Heart left ventricle (tissue), 16 donors: ENCODE measurements around the gene POGZ. TPM values are rescaled to one million over a fixed set of nuclear protein-coding genes. Genes with fewer than 3 reads are reported as not detected.

Source experiments
- ATAC-seq, 4 donors: fragments of 200-7000 bp; cut with Tn5 transposase; one replicate each; pipeline ENCODE4 v1.9.1; 2020 to 2022; ENCODE audit warnings: moderate library complexity in 4 of 4, mild to moderate bottlenecking in 3 of 4, moderate number of reproducible peaks in 1 of 4
- DNase-seq, 5 donors: peaks; one replicate each; pipeline ENCODE4 v3.0.0-alpha.2; 2020
- H3K27ac ChIP-seq, 12 donors: fragments of 200-600 bp; sonication (generic) in 4 of 12; one replicate each; pipeline versions ENCODE4 v1.5.0 to v1.8.0; 2016 to 2022; ENCODE audit warnings: mild to moderate bottlenecking in 2 of 12
- H3K27me3 ChIP-seq, 9 donors: fragments of 200-600 bp; sonication (generic) in 2 of 9; one replicate each; pipeline versions ENCODE4 v1.5.1 to v1.8.0; 2016 to 2022; ENCODE audit warnings: mild to moderate bottlenecking in 3 of 9
- H3K36me3 ChIP-seq, 9 donors: fragments of 200-600 bp; sonication (generic) in 2 of 9; one replicate each; pipeline versions ENCODE4 v1.5.0 to v1.8.0; 2018 to 2022; ENCODE audit warnings: mild to moderate bottlenecking in 2 of 9
- H3K4me1 ChIP-seq, 12 donors: fragments of 200-600 bp; sonication (generic) in 4 of 12; one replicate each; pipeline versions ENCODE4 v1.5.0 to v1.8.0; 2016 to 2022; ENCODE audit warnings: mild to moderate bottlenecking in 3 of 12
- H3K4me3 ChIP-seq, 12 donors: fragments of 200-600 bp; sonication (generic) in 4 of 12; one replicate each; pipeline versions ENCODE4 v1.5.0 to v1.8.0; 2017 to 2022; ENCODE audit warnings: mild to moderate bottlenecking in 9 of 12, moderate library complexity in 4 of 12
- H3K9me3 ChIP-seq, 12 donors: fragments of 200-600 bp; sonication (generic) in 4 of 12; one replicate each; pipeline versions ENCODE4 v1.5.0 to v1.8.0; 2016 to 2022; ENCODE audit warnings: mild to moderate bottlenecking in 1 of 12
- CTCF ChIP-seq, 12 donors: fragments of 200-600 bp; sonication (generic) in 4 of 12; IDR thresholded peaks; one replicate each; pipeline versions ENCODE4 v1.5.0 to v1.8.0; 2018 to 2022; ENCODE audit warnings: antibody characterized with exemption in 12 of 12, mild to moderate bottlenecking in 5 of 12
- POLR2A ChIP-seq, 2 donors: fragments of 450-650 bp; IDR thresholded peaks; one replicate each; pipeline ENCODE4 v1.6.1; 2017; ENCODE audit warnings: antibody characterized with exemption in 2 of 2, mild to moderate bottlenecking in 2 of 2, moderate library complexity in 2 of 2
- WGBS, 4 donors: extraction: QIAGEN DNeasy Blood & Tissue Kit in 2 of 4; methylation state at CpG; one replicate each; pipeline versions ENCODE4 v1.1.5 to v1.1.7; 2013 to 2018; 5-methylcytosine and 5-hydroxymethylcytosine counted together
- intact Hi-C, 10 donors: fragments of 100-400 bp; cut with DNase I; formaldehyde crosslinking; loops; one replicate each; pipeline versions ENCODE4 v1.11.1 to v1.14.2; 2022
- polyA plus RNA-seq, 2 donors: library from polyadenylated mRNA; stranded (reverse); fragments of 200-250 nt; gene quantifications; one replicate each; pipeline ENCODE4 v1.2.3, GENCODE V29; 2013
- total RNA-seq, 9 donors: library from RNA; depleted of rRNA in 2 of 9; stranded (reverse); fragments of >200 nt in 2 of 9; fragmentation: NEBNext Ultra II Directional in 3 of 9; extraction: Animal tissue kit (Norgen Biotek cat#: 25700) in 3 of 9; gene quantifications; one replicate each; pipeline versions ENCODE4 v1.1.0 to v1.2.4, GENCODE V29; 2016 to 2023
- donor health status: ischemic (EF 13 %, LVEDD 7.1; RV severe dilation, severe dysfunction).
- donor health status: healthy with polysubstance abuse.
- donor health status: DM: no; HTN: yes; CAD: no.
- donor health status: DM: no; HTN: no; CAD: no.
- donor health status: ischemic (EF 25% LVEDD 6.9; RV normal size, moderate dysfunction).
- donor health status: ischemic (EF 25% LVEDD 5.7; RV mildly dilated, moderate dysfunction).
- donor health status: healthy.
- donor health status: DM: yes; HTN: yes; CAD: no.
- donor health status: ischemic (EF 35%, LVEDD 5.7; RV mildly dilated, moderate dysfunction).
- donor health status: nonischemic (EF 11% LVEDD 7.7; RV severe dilation, severe dysfunction).
- donor health status: DM: yes; HTN: yes; CAD: no.
- donor health status: PGD.
- donor health status: ischemic (EF 29% LVEDD 5.4; RV normal size, mild dysfunction).
- donor health status: nonischemic (EF 23%, LVEDD 6.1; RV moderate dilation, normal function).

The POGZ gene
- total and polyA plus RNA-seq, 11 donors, result 11.4 to 64.3 (median 35.2) TPM

- Histone ChIP-seq H3K4me3 (no peak overlapping the region), H3K27me3 (no peaks in the 10 kb centered on the region), H3K27ac (no peak overlapping the region), H3K9me3 (no peaks in the 10 kb centered on the region), H3K36me3 (no peaks in the 10 kb centered on the region), H3K4me1 (no peaks in the 10 kb centered on the region)
- WGBS, 4 donors, result 71 to 91% (median 86%) methylated on average over 3 of the region's 3 CpGs
- TF ChIP-seq POLR2A (IDR thresholded peaks at IDR 0.05), result no peak
- no peak for TF ChIP-seq CTCF (IDR thresholded peaks at IDR 0.05)
- ATAC-seq (no peak), DNase-seq (no peak)
- intact Hi-C loops, result loop anchor here in 1 of 10 donors (10.0 kb wide), 1 partner anchor 72 kb away; no protein-coding TSS in a partner anchor
These were observed 33.7 kb upstream of the POGZ start for GRCh38 chr1:151493042-151493441.

GRCh38 chr1:151492120-151492519 is 32.8 kb upstream of the POGZ start:
- no peak for DNase-seq
- ATAC-seq, result no peak
- Histone ChIP-seq H3K9me3 (no peaks in the 10 kb centered on the region), H3K27ac (no peak overlapping the region), H3K4me3 (no peak overlapping the region), H3K4me1 (no peaks in the 10 kb centered on the region), H3K27me3 (no peaks in the 10 kb centered on the region), H3K36me3 (no peaks in the 10 kb centered on the region)
- intact Hi-C loops, result loop anchor here in 1 of 10 donors (10.0 kb wide), 1 partner anchor 73 kb away; no protein-coding TSS in a partner anchor
- TF ChIP-seq CTCF (IDR thresholded peaks at IDR 0.05) (no peak), POLR2A (IDR thresholded peaks at IDR 0.05) (no peak)
- 60 to 88% (median 63%) methylated on average over 1 of the region's 1 CpG for WGBS, 4 donors

GRCh38 chr1:151491641-151492040 is 32.3 kb upstream of the POGZ start:
- no peak for DNase-seq
- WGBS, 4 donors, result 78 to 81% (median 80%) methylated on average over 5 of the region's 5 CpGs
- ATAC-seq, result no peak
- Histone ChIP-seq H3K4me1 (no peaks in the 10 kb centered on the region), H3K27ac (no peak overlapping the region), H3K36me3 (no peaks in the 10 kb centered on the region), H3K9me3 (no peaks in the 10 kb centered on the region), H3K27me3 (no peaks in the 10 kb centered on the region), H3K4me3 (no peak overlapping the region)
- intact Hi-C loops, result loop anchor here in 1 of 10 donors (10.0 kb wide), 1 partner anchor 73 kb away; no protein-coding TSS in a partner anchor
- TF ChIP-seq POLR2A (IDR thresholded peaks at IDR 0.05) (no peak), CTCF (IDR thresholded peaks at IDR 0.05) (no peak)

- WGBS, 4 donors, result 84 to 96% (median 92%) methylated on average over 1 of the region's 1 CpG
- H3K4me1 ChIP-seq, result no peaks in the 10 kb centered on the region
- ATAC-seq (no peak), DNase-seq (no peak)
- intact Hi-C loops, result no loop called here
- no peaks in the 10 kb centered on the region for H3K36me3 ChIP-seq
- peaks cover 0 to 10% (median 2%) of the 10 kb centered on the region in 12 donors for H3K9me3 ChIP-seq
- H3K27ac ChIP-seq, result no peak overlapping the region
- H3K4me3 ChIP-seq, result no peak overlapping the region
- no peaks in the 10 kb centered on the region for H3K27me3 ChIP-seq
- TF ChIP-seq CTCF (IDR thresholded peaks at IDR 0.05) (no peak), POLR2A (IDR thresholded peaks at IDR 0.05) (no peak)
These were observed 27.3 kb upstream of the POGZ start for GRCh38 chr1:151486557-151486956.
